Activated CD4-positive, alpha-beta T cell treated with anti-CD3 and anti-CD28 coated beads, Interleukin-2, amount 10 ng/mL, durations not matched to agents 24 days and 14 days (primary cell): ENCODE data around the gene OR2AG2. TPM values are rescaled to one million over a fixed set of nuclear protein-coding genes. Genes with fewer than 3 reads are reported as not detected.

ENCODE experiments used
- DNase-seq: peaks from one replicate; pipeline ENCODE4 v3.0.0; 2022
- H3K27ac Mint-ChIP-seq: one replicate; pipeline ENCODE4 v1.8.0; 2022; ENCODE audit warnings: mild to moderate bottlenecking, mixed read lengths
- H3K27me3 Mint-ChIP-seq: one replicate; pipeline ENCODE4 v1.8.0; 2022; ENCODE audit warnings: mixed read lengths
- H3K36me3 Mint-ChIP-seq: one replicate; pipeline ENCODE4 v1.8.0; 2022; ENCODE audit warnings: low read depth, mild to moderate bottlenecking, mixed read lengths
- H3K4me1 Mint-ChIP-seq: one replicate; pipeline ENCODE4 v1.8.0; 2021; ENCODE audit warnings: mixed read lengths
- H3K4me3 Mint-ChIP-seq: one replicate; pipeline ENCODE4 v1.8.0; 2022; ENCODE audit warnings: mild to moderate bottlenecking, moderate library complexity, mixed read lengths
- H3K9me3 Mint-ChIP-seq: one replicate; pipeline ENCODE4 v1.8.0; 2021; ENCODE audit warnings: mixed read lengths
- intact Hi-C: fragments of 100-400 bp; cut with micrococcal nuclease; formaldehyde crosslinking; loops from one replicate; pipeline ENCODE4 v1.15.1; 2023
- total RNA-seq: library from RNA; stranded (reverse); gene quantifications from 2 replicates; pipeline ENCODE4 v1.2.3, GENCODE V29; 2022

The OR2AG2 gene
- total RNA-seq, 1 donor from 2014 or later = 0.70 TPM

GRCh38 chr11:6733326-6734275, 38.2 kb downstream of the OR2AG2 start:
- DNase-seq = peak; percentile 70
- peaks cover 53% of the 10 kb centered on the region for H3K36me3 Mint-ChIP-seq
- no peaks in the 10 kb centered on the region for H3K27me3 Mint-ChIP-seq
- H3K9me3 Mint-ChIP-seq = no peaks in the 10 kb centered on the region
- peak overlapping the region; percentile 12 for H3K4me3 Mint-ChIP-seq
- intact Hi-C loops = loop anchor here (2.0 kb wide), 1 partner anchor 131 kb away; the partner anchor contains the start of genes ILK and RRP8
- peaks cover 59% of the 10 kb centered on the region for H3K4me1 Mint-ChIP-seq
- H3K27ac Mint-ChIP-seq = peak overlapping the region; percentile 76

- peaks cover 24% of the 10 kb centered on the region for H3K4me1 Mint-ChIP-seq
- intact Hi-C loops = no loop called here
- H3K27ac Mint-ChIP-seq = no peak overlapping the region
- peaks cover 8% of the 10 kb centered on the region for H3K9me3 Mint-ChIP-seq
- no peak for DNase-seq
- peaks cover 64% of the 10 kb centered on the region for H3K36me3 Mint-ChIP-seq
- no peak overlapping the region for H3K4me3 Mint-ChIP-seq
- H3K27me3 Mint-ChIP-seq = no peaks in the 10 kb centered on the region
Measured at GRCh38 chr11:6727971-6728760, 43.6 kb downstream of the OR2AG2 start.

GRCh38 chr11:6725386-6725896, 46.3 kb downstream of the OR2AG2 start:
- Mint-ChIP-seq H3K27ac (no peak overlapping the region), H3K9me3 (peaks cover 28% of the 10 kb centered on the region), H3K4me1 (peaks cover 35% of the 10 kb centered on the region), H3K36me3 (peaks cover 75% of the 10 kb centered on the region), H3K4me3 (no peak overlapping the region), H3K27me3 (no peaks in the 10 kb centered on the region)
- DNase-seq = no peak
- intact Hi-C loops = no loop called here

- Mint-ChIP-seq H3K27me3 (no peaks in the 10 kb centered on the region), H3K9me3 (peaks cover 33% of the 10 kb centered on the region), H3K4me1 (peaks cover 38% of the 10 kb centered on the region), H3K36me3 (peaks cover 87% of the 10 kb centered on the region), H3K27ac (no peak overlapping the region), H3K4me3 (no peak overlapping the region)
- intact Hi-C loops = no loop called here
- DNase-seq = peak; percentile 16
Measured at GRCh38 chr11:6724013-6724412, 47.8 kb downstream of the OR2AG2 start.

- H3K27ac Mint-ChIP-seq = peak overlapping the region; percentile 57
- H3K4me3 Mint-ChIP-seq = no peak overlapping the region
- intact Hi-C loops = no loop called here
- peaks cover 83% of the 10 kb centered on the region for H3K36me3 Mint-ChIP-seq
- H3K4me1 Mint-ChIP-seq = peaks cover 26% of the 10 kb centered on the region
- H3K9me3 Mint-ChIP-seq = peaks cover 40% of the 10 kb centered on the region
- H3K27me3 Mint-ChIP-seq = no peaks in the 10 kb centered on the region
- no peak for DNase-seq
Measured at GRCh38 chr11:6721343-6721742, 50.4 kb downstream of the OR2AG2 start.

- peak; percentile 21 for DNase-seq
- intact Hi-C loops = no loop called here
- Mint-ChIP-seq H3K36me3 (peaks cover 83% of the 10 kb centered on the region), H3K27ac (no peak overlapping the region), H3K9me3 (peaks cover 36% of the 10 kb centered on the region), H3K27me3 (no peaks in the 10 kb centered on the region), H3K4me3 (no peak overlapping the region), H3K4me1 (peaks cover 24% of the 10 kb centered on the region)
Measured at GRCh38 chr11:6719576-6719975, 52.2 kb downstream of the OR2AG2 start.

- Mint-ChIP-seq H3K4me3 (no peak overlapping the region), H3K4me1 (peaks cover 20% of the 10 kb centered on the region), H3K9me3 (peaks cover 29% of the 10 kb centered on the region), H3K27me3 (no peaks in the 10 kb centered on the region), H3K36me3 (peaks cover 70% of the 10 kb centered on the region), H3K27ac (no peak overlapping the region)
- intact Hi-C loops = no loop called here
- DNase-seq = peak; percentile 24
Measured at GRCh38 chr11:6717426-6717825, 54.4 kb downstream of the OR2AG2 start.

Other genes starting within 250 kb of the OR2AG2 start
- gene RRP8, start 168.4 kb downstream of the OR2AG2 start, total RNA-seq = 41.5 and 43.8 TPM in 2 replicates
- 89.6 and 92.4 TPM in 2 replicates for gene ILK, start 168.2 kb downstream of the OR2AG2 start, total RNA-seq
- 140 and 141 TPM in 2 replicates for gene TAF10, start 159.8 kb downstream of the OR2AG2 start, total RNA-seq
- 32.2 and 35.2 TPM in 2 replicates for gene TPP1, start 152.6 kb downstream of the OR2AG2 start, total RNA-seq
- 0.35 and 0.36 TPM in 2 replicates for gene DCHS1, start 116.2 kb downstream of the OR2AG2 start, total RNA-seq
- gene MRPL17, start 88.6 kb downstream of the OR2AG2 start, total RNA-seq = 135 and 146 TPM in 2 replicates
- not detected in 2 replicates for gene OR2AG1, start 11.0 kb upstream of the OR2AG2 start, total RNA-seq
- 0.35 and 0.50 TPM in 2 replicates for gene OR6A2, start 27.7 kb upstream of the OR2AG2 start, total RNA-seq
- gene OR10A5, start 73.7 kb upstream of the OR2AG2 start, total RNA-seq = not detected in 2 replicates
- gene OR10A2, start 91.1 kb upstream of the OR2AG2 start, total RNA-seq = not detected in 2 replicates
- not detected in 2 replicates for gene OR10A4, start 104.6 kb upstream of the OR2AG2 start, total RNA-seq
- gene OR2D2, start 120.5 kb upstream of the OR2AG2 start, total RNA-seq = 0.36 and 0.72 TPM in 2 replicates
- not detected in 2 replicates for gene OR2D3, start 149.0 kb upstream of the OR2AG2 start, total RNA-seq
- 3.4 and 3.6 TPM in 2 replicates for gene ZNF215, start 154.4 kb upstream of the OR2AG2 start, total RNA-seq
- gene ZNF214, start 248.4 kb upstream of the OR2AG2 start, total RNA-seq = not detected in 2 replicates
- 0.09 and 0.21 TPM in 2 replicates for gene NLRP14, start 248.5 kb upstream of the OR2AG2 start, total RNA-seq